ENCODE measurements around the gene GFI1B. TPM values are rescaled to one million over a fixed set of nuclear protein-coding genes. Genes with fewer than 3 reads are reported as not detected.

The GFI1B gene
- total RNA-seq, 1 experiment from 2014 or later, result not detected

DNA sequence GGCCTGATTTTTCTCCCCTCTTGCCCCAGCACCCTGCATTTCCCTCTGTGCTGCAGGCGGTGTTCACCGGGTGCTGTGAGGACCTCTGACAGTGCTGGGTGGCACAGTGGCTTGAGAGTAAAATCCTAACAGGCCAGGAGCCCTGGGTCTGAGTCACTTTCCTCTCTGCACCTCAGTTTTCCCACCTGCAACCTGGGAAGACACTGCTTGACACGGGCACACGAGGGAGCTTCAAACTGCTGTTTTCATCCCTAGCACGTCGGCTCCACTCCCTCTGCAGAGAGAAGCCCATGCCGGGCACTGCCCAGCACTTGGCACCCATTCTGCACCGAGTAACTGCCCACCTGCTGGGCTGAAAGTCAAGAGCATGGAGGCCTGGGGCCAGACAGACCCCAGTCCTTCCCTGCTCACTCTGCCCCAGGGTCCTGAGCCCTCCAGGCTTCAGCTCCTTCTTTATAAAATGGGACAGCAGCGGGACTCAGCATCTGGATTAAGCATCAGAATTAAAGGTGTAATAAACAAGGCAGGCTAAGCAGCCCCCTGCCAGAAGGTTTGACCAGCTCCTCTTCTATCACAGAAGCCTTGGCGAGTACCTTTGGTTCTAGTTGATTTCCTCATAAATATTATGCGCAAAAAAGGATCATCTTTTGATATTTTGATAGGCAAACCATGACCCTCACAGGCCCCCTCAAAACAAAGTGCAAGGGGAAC is 5.2 kb downstream of the GFI1B start:
- TF ChIP-seq, protein P1, sequence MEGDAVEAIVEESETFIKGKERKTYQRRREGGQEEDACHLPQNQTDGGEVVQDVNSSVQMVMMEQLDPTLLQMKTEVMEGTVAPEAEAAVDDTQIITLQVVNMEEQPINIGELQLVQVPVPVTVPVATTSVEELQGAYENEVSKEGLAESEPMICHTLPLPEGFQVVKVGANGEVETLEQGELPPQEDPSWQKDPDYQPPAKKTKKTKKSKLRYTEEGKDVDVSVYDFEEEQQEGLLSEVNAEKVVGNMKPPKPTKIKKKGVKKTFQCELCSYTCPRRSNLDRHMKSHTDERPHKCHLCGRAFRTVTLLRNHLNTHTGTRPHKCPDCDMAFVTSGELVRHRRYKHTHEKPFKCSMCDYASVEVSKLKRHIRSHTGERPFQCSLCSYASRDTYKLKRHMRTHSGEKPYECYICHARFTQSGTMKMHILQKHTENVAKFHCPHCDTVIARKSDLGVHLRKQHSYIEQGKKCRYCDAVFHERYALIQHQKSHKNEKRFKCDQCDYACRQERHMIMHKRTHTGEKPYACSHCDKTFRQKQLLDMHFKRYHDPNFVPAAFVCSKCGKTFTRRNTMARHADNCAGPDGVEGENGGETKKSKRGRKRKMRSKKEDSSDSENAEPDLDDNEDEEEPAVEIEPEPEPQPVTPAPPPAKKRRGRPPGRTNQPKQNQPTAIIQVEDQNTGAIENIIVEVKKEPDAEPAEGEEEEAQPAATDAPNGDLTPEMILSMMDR (IDR thresholded peaks at IDR 0.05; ENCODE audit: unreplicated experiment), result no peak
- BruUV-seq (replicated peaks), result no TSS peak
- H3K4me1 Mint-ChIP-seq (ENCODE audit: low read depth, unreplicated experiment), result no peaks in the 10 kb centered on the region
- no peak for DNase-seq
- no peak overlapping the region for H3K4me3 Mint-ChIP-seq (ENCODE audit: low read depth, unreplicated experiment)
- H3K36me3 Mint-ChIP-seq (ENCODE audit: insufficient read depth, unreplicated experiment), result no peaks in the 10 kb centered on the region
- peaks cover 50% of the 10 kb centered on the region for H3K27me3 Mint-ChIP-seq (ENCODE audit: unreplicated experiment)
- CTCF ChIA-PET, result no interaction called here
- intact Hi-C loops (cut with micrococcal nuclease; ENCODE audit: unreplicated experiment), result no loop called here
- no peak overlapping the region for H3K27ac Mint-ChIP-seq (ENCODE audit: unreplicated experiment)
- H3K9me3 Mint-ChIP-seq (ENCODE audit: low read depth, unreplicated experiment), result no peaks in the 10 kb centered on the region

DNA sequence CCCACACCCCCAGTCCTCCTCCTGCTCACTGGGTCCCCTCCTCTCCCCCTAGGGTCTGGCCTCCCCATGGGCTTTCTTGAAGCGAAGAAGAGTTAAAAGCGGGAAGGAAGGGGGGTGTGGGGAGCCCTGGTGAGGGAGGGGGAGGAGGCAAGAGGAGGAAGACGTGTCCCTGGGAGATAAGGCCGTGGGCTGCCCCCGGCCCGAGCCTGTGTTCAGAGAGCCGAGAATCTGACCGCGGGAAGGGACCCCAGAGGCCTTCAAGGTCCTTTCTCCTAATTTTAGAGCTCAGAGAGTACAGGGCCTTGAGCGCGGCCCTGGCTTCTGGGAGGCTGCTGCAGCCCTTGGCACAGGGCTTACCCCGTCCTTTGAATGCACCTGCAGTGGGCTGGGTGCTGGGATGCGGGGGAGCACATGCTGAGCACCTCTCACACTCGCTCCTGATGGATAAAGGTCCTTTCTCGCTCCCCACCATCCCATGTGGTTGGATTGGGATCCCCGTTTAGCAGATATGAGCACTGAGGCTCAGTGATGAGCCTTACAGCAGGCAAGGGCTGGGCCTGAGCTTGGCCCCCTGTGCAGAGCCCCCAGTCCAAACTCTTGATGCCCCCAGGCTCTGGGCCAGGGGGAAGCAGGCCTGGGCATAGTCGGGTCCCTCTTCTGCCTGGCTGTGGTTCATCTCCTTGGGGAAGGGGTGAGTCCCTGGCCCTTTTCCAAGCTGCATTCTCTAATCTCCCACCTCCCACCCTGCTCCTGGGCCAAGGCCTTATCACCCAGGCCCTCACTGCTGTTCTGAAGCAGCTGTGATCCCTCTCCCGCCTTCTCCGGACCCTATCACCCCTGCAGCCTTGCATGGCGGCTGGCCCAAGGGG is 5.9 kb downstream of the GFI1B start:
- TF ChIP-seq, protein P1 (IDR thresholded peaks at IDR 0.05; ENCODE audit: unreplicated experiment), result no peak
- BruUV-seq (replicated peaks), result no TSS peak
- Mint-ChIP-seq H3K9me3 (ENCODE audit: low read depth, unreplicated experiment) (no peaks in the 10 kb centered on the region), H3K4me1 (ENCODE audit: low read depth, unreplicated experiment) (no peaks in the 10 kb centered on the region), H3K36me3 (ENCODE audit: insufficient read depth, unreplicated experiment) (no peaks in the 10 kb centered on the region), H3K4me3 (ENCODE audit: low read depth, unreplicated experiment) (no peak overlapping the region), H3K27ac (ENCODE audit: unreplicated experiment) (no peak overlapping the region), H3K27me3 (ENCODE audit: unreplicated experiment) (peaks cover 51% of the 10 kb centered on the region)
- CTCF ChIA-PET, result no interaction called here
- DNase-seq, result no peak
- intact Hi-C loops (cut with micrococcal nuclease; ENCODE audit: unreplicated experiment), result no loop called here

DNA sequence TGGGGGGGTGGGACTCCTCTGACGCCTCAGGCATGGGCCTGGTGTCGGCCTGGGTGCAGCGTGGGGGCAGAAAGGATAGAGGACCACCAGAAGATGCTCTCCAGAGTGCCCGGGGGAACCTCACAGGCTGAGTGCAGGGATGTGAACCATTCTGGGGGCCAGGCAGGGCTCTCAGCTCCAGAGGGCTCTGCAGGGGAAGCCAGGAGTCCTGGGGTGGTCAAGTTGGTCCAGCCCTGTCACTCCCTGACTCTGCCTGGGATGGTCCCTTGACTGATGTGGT is 6.5 kb downstream of the GFI1B start:
- Mint-ChIP-seq H3K4me3 (ENCODE audit: low read depth, unreplicated experiment) (no peak overlapping the region), H3K4me1 (ENCODE audit: low read depth, unreplicated experiment) (no peaks in the 10 kb centered on the region), H3K9me3 (ENCODE audit: low read depth, unreplicated experiment) (no peaks in the 10 kb centered on the region), H3K36me3 (ENCODE audit: insufficient read depth, unreplicated experiment) (no peaks in the 10 kb centered on the region), H3K27me3 (ENCODE audit: unreplicated experiment) (peaks cover 54% of the 10 kb centered on the region), H3K27ac (ENCODE audit: unreplicated experiment) (no peak overlapping the region)
- no TSS peak for BruUV-seq (replicated peaks)
- DNase-seq, result no peak
- intact Hi-C loops (cut with micrococcal nuclease; ENCODE audit: unreplicated experiment), result no loop called here
- CTCF ChIA-PET, result no interaction called here
- TF ChIP-seq, protein P1 (IDR thresholded peaks at IDR 0.05; ENCODE audit: unreplicated experiment), result no peak

DNA sequence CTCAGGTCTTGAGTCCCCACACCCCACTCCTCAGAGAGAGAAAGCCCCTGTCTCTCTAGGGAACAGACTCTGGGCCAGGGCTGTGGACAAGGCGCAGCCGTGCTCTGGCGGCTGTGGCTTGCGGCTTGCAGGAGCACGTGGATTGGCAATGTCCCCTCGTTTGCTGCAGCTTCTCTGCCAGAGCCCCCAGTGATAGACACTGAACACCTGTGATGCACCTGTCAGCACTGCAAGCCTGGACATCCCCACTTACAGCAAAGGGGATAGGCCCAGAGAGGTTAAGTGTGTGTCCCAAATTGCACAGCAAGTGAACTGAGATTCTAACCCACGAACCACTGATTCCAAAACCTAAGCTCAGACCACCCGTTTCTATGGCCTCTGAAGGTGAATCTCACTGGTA is 7.0 kb downstream of the GFI1B start:
- intact Hi-C loops (cut with micrococcal nuclease; ENCODE audit: unreplicated experiment), result no loop called here
- Mint-ChIP-seq H3K9me3 (ENCODE audit: low read depth, unreplicated experiment) (no peaks in the 10 kb centered on the region), H3K36me3 (ENCODE audit: insufficient read depth, unreplicated experiment) (peaks cover 2% of the 10 kb centered on the region), H3K27ac (ENCODE audit: unreplicated experiment) (no peak overlapping the region), H3K4me3 (ENCODE audit: low read depth, unreplicated experiment) (no peak overlapping the region), H3K4me1 (ENCODE audit: low read depth, unreplicated experiment) (no peaks in the 10 kb centered on the region), H3K27me3 (ENCODE audit: unreplicated experiment) (peaks cover 54% of the 10 kb centered on the region)
- TF ChIP-seq, protein P1 (IDR thresholded peaks at IDR 0.05; ENCODE audit: unreplicated experiment), result no peak
- no peak for DNase-seq
- no TSS peak for BruUV-seq (replicated peaks)
- CTCF ChIA-PET, result no interaction called here
